ENCODE results near the gene SMIM22. TPM values are rescaled to one million over a fixed set of nuclear protein-coding genes. Genes with fewer than 3 reads are reported as not detected.

Gene SMIM22
- total and polyA plus RNA-seq, 11 donors, result not detected

- H3K4me3 ChIP-seq, result no peak overlapping the region
- peak overlapping the region; percentile 57 to 94 (median 82) for H3K27ac ChIP-seq
- TF ChIP-seq, protein P1, sequence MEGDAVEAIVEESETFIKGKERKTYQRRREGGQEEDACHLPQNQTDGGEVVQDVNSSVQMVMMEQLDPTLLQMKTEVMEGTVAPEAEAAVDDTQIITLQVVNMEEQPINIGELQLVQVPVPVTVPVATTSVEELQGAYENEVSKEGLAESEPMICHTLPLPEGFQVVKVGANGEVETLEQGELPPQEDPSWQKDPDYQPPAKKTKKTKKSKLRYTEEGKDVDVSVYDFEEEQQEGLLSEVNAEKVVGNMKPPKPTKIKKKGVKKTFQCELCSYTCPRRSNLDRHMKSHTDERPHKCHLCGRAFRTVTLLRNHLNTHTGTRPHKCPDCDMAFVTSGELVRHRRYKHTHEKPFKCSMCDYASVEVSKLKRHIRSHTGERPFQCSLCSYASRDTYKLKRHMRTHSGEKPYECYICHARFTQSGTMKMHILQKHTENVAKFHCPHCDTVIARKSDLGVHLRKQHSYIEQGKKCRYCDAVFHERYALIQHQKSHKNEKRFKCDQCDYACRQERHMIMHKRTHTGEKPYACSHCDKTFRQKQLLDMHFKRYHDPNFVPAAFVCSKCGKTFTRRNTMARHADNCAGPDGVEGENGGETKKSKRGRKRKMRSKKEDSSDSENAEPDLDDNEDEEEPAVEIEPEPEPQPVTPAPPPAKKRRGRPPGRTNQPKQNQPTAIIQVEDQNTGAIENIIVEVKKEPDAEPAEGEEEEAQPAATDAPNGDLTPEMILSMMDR (IDR thresholded peaks at IDR 0.05), result no peak
- no peak for TF ChIP-seq POLR2A (IDR thresholded peaks at IDR 0.05)
- no peaks in the 10 kb centered on the region for H3K27me3 ChIP-seq
- peaks cover 0 to 19% (median 2%) of the 10 kb centered on the region in 12 donors for H3K4me1 ChIP-seq
- H3K9me3 ChIP-seq, result no peaks in the 10 kb centered on the region
- DNase-seq (peak in 2 of 5 donors; percentile 50 to 63), ATAC-seq (peak; percentile 77 to 89 (median 82))
- intact Hi-C loops (cut with DNase I), result loop anchor here in 1 of 10 donors (5.0 kb wide), 1 partner anchor 33 kb away; the partner anchor contains the start of genes GLYR1 and UBN1
- peaks cover 0 to 100% (median 96%) of the 10 kb centered on the region in 9 donors for H3K36me3 ChIP-seq
Measured at GRCh38 chr16:4814046-4814445, 18.9 kb downstream of the SMIM22 start.

GRCh38 chr16:4814542-4815173 lies 19.5 kb downstream of the SMIM22 start:
- Histone ChIP-seq H3K27me3 (no peaks in the 10 kb centered on the region), H3K9me3 (no peaks in the 10 kb centered on the region), H3K4me3 (no peak overlapping the region), H3K27ac (peak overlapping the region; percentile 15 to 94 (median 82)), H3K36me3 (peaks cover 0 to 100% (median 96%) of the 10 kb centered on the region in 9 donors), H3K4me1 (peaks cover 0 to 20% (median 2%) of the 10 kb centered on the region in 12 donors)
- TF ChIP-seq, protein P1 (IDR thresholded peaks at IDR 0.05), result no peak
- no peak for TF ChIP-seq POLR2A (IDR thresholded peaks at IDR 0.05)
- DNase-seq (peak in 4 of 5 donors; percentile 33 to 67 (median 52)), ATAC-seq (peak; percentile 72 to 77 (median 75))
- 54 to 70% (median 57%) methylated on average over 11 to 16 of the region's 16 CpGs for WGBS, 4 donors
- intact Hi-C loops (cut with DNase I), result loop anchor here in 1 of 10 donors (5.0 kb wide), 1 partner anchor 33 kb away; the partner anchor contains the start of genes GLYR1 and UBN1

DNA sequence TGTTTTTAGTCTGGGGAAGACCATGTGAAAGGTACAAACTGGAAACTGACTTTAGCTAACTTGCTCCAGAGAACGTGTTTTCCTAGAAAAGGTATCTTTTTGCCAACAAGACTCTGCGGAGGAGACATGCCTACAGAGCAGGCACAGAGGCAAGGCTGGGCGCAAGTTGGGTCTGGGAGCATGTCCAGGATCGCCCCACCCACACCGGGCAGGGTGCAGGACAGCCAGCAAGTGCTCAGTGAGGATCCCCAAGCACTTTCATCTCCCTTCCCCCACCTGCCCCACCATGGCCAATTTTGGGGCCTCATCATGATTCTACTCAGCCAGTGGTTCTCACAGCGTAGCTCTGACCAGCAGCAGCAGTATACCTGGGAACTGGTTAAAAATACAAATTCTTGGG lies 25.5 kb downstream of the SMIM22 start:
- DNase-seq (peak in 4 of 5 donors; percentile 33 to 67 (median 53)), ATAC-seq (peak; percentile 65 to 80 (median 74))
- no peaks in the 10 kb centered on the region for H3K9me3 ChIP-seq
- H3K27me3 ChIP-seq, result no peaks in the 10 kb centered on the region
- H3K4me3 ChIP-seq, result no peak overlapping the region
- 59 to 69% (median 63%) methylated on average over 5 to 6 of the region's 6 CpGs for WGBS, 4 donors
- H3K27ac ChIP-seq, result peak overlapping the region in 11 of 12 donors; percentile 28 to 94 (median 56)
- intact Hi-C loops (cut with DNase I), result no loop called here
- no peak for TF ChIP-seq POLR2A (IDR thresholded peaks at IDR 0.05)
- TF ChIP-seq, protein P1 (IDR thresholded peaks at IDR 0.05), result no peak
- peaks cover 0 to 47% (median 8%) of the 10 kb centered on the region in 12 donors for H3K4me1 ChIP-seq
- H3K36me3 ChIP-seq, result peaks cover 0 to 100% (median 94%) of the 10 kb centered on the region in 9 donors

GRCh38 chr16:4825196-4825595 lies 30.0 kb downstream of the SMIM22 start:
- Histone ChIP-seq H3K4me3 (no peak overlapping the region), H3K4me1 (peaks cover 0 to 80% (median 28%) of the 10 kb centered on the region in 12 donors), H3K27me3 (no peaks in the 10 kb centered on the region), H3K27ac (peak overlapping the region; percentile 42 to 94 (median 84)), H3K36me3 (peaks cover 0 to 100% (median 94%) of the 10 kb centered on the region in 9 donors), H3K9me3 (no peaks in the 10 kb centered on the region)
- WGBS, 4 donors, result 45 to 71% (median 64%) methylated on average over 8 of the region's 8 CpGs
- TF ChIP-seq, protein P1 (IDR thresholded peaks at IDR 0.05), result no peak
- no peak for TF ChIP-seq POLR2A (IDR thresholded peaks at IDR 0.05)
- ATAC-seq (peak; percentile 31 to 75 (median 52)), DNase-seq (peak in 4 of 5 donors; percentile 39 to 80 (median 64))
- intact Hi-C loops (cut with DNase I), result no loop called here
